HUDEP-2 (cell line): ENCODE measurements around the gene MINDY1.

Source experiments
- DNase-seq, 76 experiments: peaks; one replicate each; lab custom pipeline; 2025; ENCODE audit not compliant: unreplicated experiment in 76 of 76; lab: John Stamatoyannopoulos, UW

Gene MINDY1

GRCh38 chr1:150994248-150994647 lies 12.5 kb downstream of the MINDY1 start:
- DNase-seq = no peak

GRCh38 chr1:150992626-150993025 lies 14.1 kb downstream of the MINDY1 start:
- no peak for DNase-seq

- DNase-seq = no peak
Observed at GRCh38 chr1:150987924-150988323, 18.8 kb downstream of the MINDY1 start.

- no peak for DNase-seq
Observed at GRCh38 chr1:150985179-150985825, 21.4 kb downstream of the MINDY1 start.

GRCh38 chr1:150981805-150982712 lies 24.6 kb downstream of the MINDY1 start, which contains the start of gene ANXA9:
ANXA9 (plus strand) TSS chr1:150982292; CDS start chr1:150983106, 814 bp downstream.
- peak in 71 of 76 experiments; percentile 8 to 83 (median 62) for DNase-seq

GRCh38 chr1:150981177-150981804 lies 25.4 kb downstream of the MINDY1 start:
- DNase-seq = peak in 1 of 76 experiments; percentile 3

- peak in 72 of 76 experiments; percentile 23 to 88 (median 78) for DNase-seq
Observed at GRCh38 chr1:150979092-150980056, 27.3 kb downstream of the MINDY1 start.

GRCh38 chr1:150976879-150977694 lies 29.6 kb downstream of the MINDY1 start:
- peak in 75 of 76 experiments; percentile 65 to 98 (median 95) for DNase-seq

- DNase-seq = peak in 6 of 76 experiments; percentile 4 to 47 (median 18)
Observed at GRCh38 chr1:150976401-150976821, 30.3 kb downstream of the MINDY1 start.

GRCh38 chr1:150974580-150975478 lies 31.9 kb downstream of the MINDY1 start, which contains the start of gene CERS2:
CERS2 (minus strand) TSS chr1:150974835; CDS start chr1:150969090, 5,745 bp downstream.
- DNase-seq = peak in 61 of 76 experiments; percentile 13 to 80 (median 56)

GRCh38 chr1:150973836-150974579 lies 32.7 kb downstream of the MINDY1 start:
- DNase-seq = peak in 16 of 76 experiments; percentile 11 to 61 (median 30)

GRCh38 chr1:150973258-150973835 lies 33.4 kb downstream of the MINDY1 start:
- DNase-seq = peak in 10 of 76 experiments; percentile 11 to 61 (median 26)

GRCh38 chr1:150972417-150972940 lies 34.2 kb downstream of the MINDY1 start:
- peak in 1 of 76 experiments; percentile 13 for DNase-seq

- no peak for DNase-seq
Observed at GRCh38 chr1:150971583-150972416, 34.9 kb downstream of the MINDY1 start.

GRCh38 chr1:150970808-150971582 lies 35.7 kb downstream of the MINDY1 start:
- DNase-seq = no peak
